B cell (primary cell): ENCODE results near the gene SCFD2.

Source experiments
- CTCF ChIP-seq: fragments of 200-600 bp; IDR thresholded peaks from one replicate; pipeline ENCODE4 v1.8.0; 2022; ENCODE audit warnings: antibody characterized with exemption, mild to moderate bottlenecking
- EZH2 ChIP-seq: IDR thresholded peaks from 2 replicates; pipeline ENCODE4 v1.6.1; 2012; ENCODE audit warnings: borderline replicate concordance, low read depth, mild to moderate bottlenecking, moderate library complexity, low read length; ENCODE audit not compliant: insufficient read depth, poor library complexity, severe bottlenecking

GRCh38 chr4:53123819-53124218 is 242.0 kb downstream of the SCFD2 start:
- TF ChIP-seq EZH2 (no peak), CTCF (no peak)
